Nephron progenitor cell (in vitro differentiated cells): ENCODE data around the gene FGF7.

Experiments used
- DNase-seq: peaks from one replicate; pipeline ENCODE4 v3.0.0; 2021
- H3K27ac Mint-ChIP-seq: 2 replicates; pipeline ENCODE4 v1.8.0; 2021; ENCODE audit warnings: mild to moderate bottlenecking, moderate library complexity, mixed read lengths
- H3K27me3 Mint-ChIP-seq: 2 replicates; pipeline ENCODE4 v1.8.0; 2021; ENCODE audit warnings: mild to moderate bottlenecking, low read depth, mixed read lengths; ENCODE audit not compliant: poor library complexity
- H3K36me3 Mint-ChIP-seq: 2 replicates; pipeline ENCODE4 v1.8.0; 2021; ENCODE audit warnings: low read depth, mixed read lengths
- H3K4me1 Mint-ChIP-seq: 2 replicates; pipeline ENCODE4 v1.8.0; 2021; ENCODE audit warnings: mixed read lengths
- H3K4me3 Mint-ChIP-seq: 2 replicates; pipeline ENCODE4 v1.8.0; 2021; ENCODE audit warnings: mild to moderate bottlenecking, moderate library complexity, mixed read lengths
- H3K9me3 Mint-ChIP-seq: 2 replicates; pipeline ENCODE4 v1.8.0; 2021; ENCODE audit warnings: mild to moderate bottlenecking, moderate library complexity, mixed read lengths
- TF ChIP-seq, protein P1 (sequence below): fragments of 200-600 bp; sonication (generic); IDR thresholded peaks from 2 replicates; pipeline ENCODE4 v1.5.0; 2021; ENCODE audit warnings: antibody characterized with exemption

Gene FGF7

DNA sequence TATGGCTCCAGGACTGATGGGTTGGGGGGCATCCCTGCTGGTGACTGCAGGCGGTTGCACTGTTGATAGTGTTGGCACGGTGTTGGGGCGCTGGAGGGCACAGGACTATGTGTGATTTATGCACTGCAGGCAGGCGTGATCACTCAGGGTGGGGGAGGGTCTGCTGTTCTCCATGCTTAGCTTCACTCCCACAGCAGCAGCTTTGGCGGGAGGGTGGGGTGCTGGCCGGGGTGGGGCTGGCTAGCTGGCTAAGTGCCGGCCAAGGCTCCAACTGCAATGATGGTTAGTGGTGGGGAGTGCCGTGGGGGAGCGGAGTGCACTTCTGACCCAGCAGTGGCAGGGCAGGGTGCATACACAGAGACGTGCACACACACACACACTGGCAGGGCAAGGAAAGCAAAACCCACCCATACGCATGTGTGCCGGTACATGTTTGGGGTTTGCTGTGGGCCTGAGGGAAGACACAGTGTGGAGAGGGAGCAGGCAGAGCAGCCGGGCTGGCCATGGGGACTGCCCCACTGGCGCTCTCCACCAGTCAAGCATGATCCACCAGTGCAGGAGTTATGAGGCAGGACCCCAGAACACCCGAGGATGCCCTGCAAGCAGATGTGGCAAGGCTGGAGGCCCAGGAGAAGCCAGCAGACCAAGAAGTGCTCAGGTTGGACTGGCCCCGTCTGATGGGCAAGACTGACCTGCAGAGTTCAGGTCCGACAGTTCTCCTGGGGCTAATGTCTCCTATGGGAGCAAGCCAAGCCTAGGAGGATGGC is 16.5 kb upstream of the FGF7 start:
- no peak overlapping the region for H3K4me3 Mint-ChIP-seq
- TF ChIP-seq, protein P1, sequence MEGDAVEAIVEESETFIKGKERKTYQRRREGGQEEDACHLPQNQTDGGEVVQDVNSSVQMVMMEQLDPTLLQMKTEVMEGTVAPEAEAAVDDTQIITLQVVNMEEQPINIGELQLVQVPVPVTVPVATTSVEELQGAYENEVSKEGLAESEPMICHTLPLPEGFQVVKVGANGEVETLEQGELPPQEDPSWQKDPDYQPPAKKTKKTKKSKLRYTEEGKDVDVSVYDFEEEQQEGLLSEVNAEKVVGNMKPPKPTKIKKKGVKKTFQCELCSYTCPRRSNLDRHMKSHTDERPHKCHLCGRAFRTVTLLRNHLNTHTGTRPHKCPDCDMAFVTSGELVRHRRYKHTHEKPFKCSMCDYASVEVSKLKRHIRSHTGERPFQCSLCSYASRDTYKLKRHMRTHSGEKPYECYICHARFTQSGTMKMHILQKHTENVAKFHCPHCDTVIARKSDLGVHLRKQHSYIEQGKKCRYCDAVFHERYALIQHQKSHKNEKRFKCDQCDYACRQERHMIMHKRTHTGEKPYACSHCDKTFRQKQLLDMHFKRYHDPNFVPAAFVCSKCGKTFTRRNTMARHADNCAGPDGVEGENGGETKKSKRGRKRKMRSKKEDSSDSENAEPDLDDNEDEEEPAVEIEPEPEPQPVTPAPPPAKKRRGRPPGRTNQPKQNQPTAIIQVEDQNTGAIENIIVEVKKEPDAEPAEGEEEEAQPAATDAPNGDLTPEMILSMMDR = no peak
- no peaks in the 10 kb centered on the region for H3K27me3 Mint-ChIP-seq
- H3K27ac Mint-ChIP-seq = no peak overlapping the region
- H3K4me1 Mint-ChIP-seq = no peaks in the 10 kb centered on the region
- no peaks in the 10 kb centered on the region for H3K36me3 Mint-ChIP-seq
- DNase-seq = no peak
- peaks cover 8% of the 10 kb centered on the region for H3K9me3 Mint-ChIP-seq

DNA sequence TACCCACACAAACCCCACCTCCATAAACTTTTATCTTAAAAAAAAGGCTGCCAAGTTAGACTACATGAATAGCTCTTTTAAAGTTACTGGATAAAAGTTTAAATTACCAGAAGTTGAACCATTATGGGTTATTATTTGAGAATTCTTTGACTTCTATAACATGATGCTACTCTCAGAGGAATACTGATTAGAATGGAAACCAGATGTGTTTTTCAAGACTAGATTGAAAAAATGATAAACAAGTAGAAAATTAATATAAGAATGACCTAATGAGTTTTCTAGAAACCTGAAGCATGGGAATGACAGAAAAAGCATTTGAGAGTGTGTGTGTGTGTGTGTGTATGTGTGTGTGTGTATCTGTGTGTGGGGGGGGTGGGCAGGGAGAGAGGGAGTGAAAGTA is 12.4 kb upstream of the FGF7 start:
- Mint-ChIP-seq H3K4me1 (no peaks in the 10 kb centered on the region), H3K9me3 (no peaks in the 10 kb centered on the region), H3K27ac (no peak overlapping the region), H3K36me3 (no peaks in the 10 kb centered on the region), H3K4me3 (no peak overlapping the region), H3K27me3 (no peaks in the 10 kb centered on the region)
- TF ChIP-seq, protein P1 = no peak
- DNase-seq = no peak

- Mint-ChIP-seq H3K36me3 (no peaks in the 10 kb centered on the region), H3K4me1 (no peaks in the 10 kb centered on the region), H3K27ac (no peak overlapping the region), H3K4me3 (no peak overlapping the region), H3K9me3 (peaks cover 7% of the 10 kb centered on the region), H3K27me3 (no peaks in the 10 kb centered on the region)
- TF ChIP-seq, protein P1 = no peak
- DNase-seq = no peak
These were observed 10.2 kb upstream of the FGF7 start for GRCh38 chr15:49412797-49413196.

DNA sequence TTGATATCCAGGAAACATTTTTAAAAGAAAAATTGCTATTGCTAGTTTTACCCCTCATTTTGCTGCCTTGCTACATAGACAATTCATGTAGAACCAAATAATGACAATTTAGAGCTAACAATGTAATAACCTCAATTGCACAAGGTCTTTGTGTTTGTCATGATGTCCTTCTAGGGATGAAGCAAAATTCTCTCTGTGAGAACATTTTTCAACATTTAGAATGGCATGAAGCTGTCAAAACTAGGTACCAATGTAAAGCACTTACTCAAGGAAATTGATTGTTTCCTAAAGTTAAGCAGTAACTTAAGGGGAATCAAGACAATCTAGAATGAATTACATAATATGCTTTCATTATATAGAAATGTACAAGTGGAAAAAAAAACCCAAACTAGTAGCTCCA is 7.9 kb upstream of the FGF7 start:
- TF ChIP-seq, protein P1 = no peak
- Mint-ChIP-seq H3K36me3 (no peaks in the 10 kb centered on the region), H3K4me1 (no peaks in the 10 kb centered on the region)

DNA sequence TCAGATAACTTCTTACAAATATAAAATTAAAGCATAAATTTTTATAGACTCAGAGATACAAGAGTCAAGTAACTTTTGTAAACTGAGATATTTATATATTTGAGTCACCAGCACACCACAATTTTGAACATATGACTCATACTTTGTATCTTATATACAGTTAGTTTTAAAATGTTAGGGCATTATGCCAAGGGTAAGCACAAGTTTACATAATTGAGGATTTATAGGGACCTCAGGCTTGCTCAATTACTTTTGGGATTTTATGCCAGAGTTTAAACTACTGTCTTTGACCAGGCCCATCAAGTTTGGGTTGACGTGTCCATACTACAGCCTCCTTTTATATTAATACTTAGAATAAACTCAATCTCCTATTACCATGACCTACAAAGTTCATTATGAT is 7.4 kb upstream of the FGF7 start:
- TF ChIP-seq, protein P1 = no peak
- Mint-ChIP-seq H3K4me3 (no peak overlapping the region), H3K36me3 (no peaks in the 10 kb centered on the region), H3K4me1 (no peaks in the 10 kb centered on the region), H3K9me3 (peaks cover 7% of the 10 kb centered on the region), H3K27ac (no peak overlapping the region), H3K27me3 (no peaks in the 10 kb centered on the region)
- no peak for DNase-seq

More for the DNA sequence above, 7.9 kb upstream of the FGF7 start:
- no peaks in the 10 kb centered on the region for H3K27me3 Mint-ChIP-seq
- H3K4me3 Mint-ChIP-seq = no peak overlapping the region
- H3K9me3 Mint-ChIP-seq = peaks cover 7% of the 10 kb centered on the region
- no peak overlapping the region for H3K27ac Mint-ChIP-seq
- no peak for DNase-seq

GRCh38 chr15:49418811-49419210 is 4.2 kb upstream of the FGF7 start:
- no peaks in the 10 kb centered on the region for H3K4me1 Mint-ChIP-seq
- H3K36me3 Mint-ChIP-seq = no peaks in the 10 kb centered on the region
- no peak for DNase-seq
- H3K27ac Mint-ChIP-seq = no peak overlapping the region
- H3K27me3 Mint-ChIP-seq = no peaks in the 10 kb centered on the region
- TF ChIP-seq, protein P1 = no peak
- peaks cover 7% of the 10 kb centered on the region for H3K9me3 Mint-ChIP-seq
- no peak overlapping the region for H3K4me3 Mint-ChIP-seq
